Renal cortex interstitium (tissue), 11 donors: ENCODE data around the gene SPATA33. TPM values are rescaled to one million over a fixed set of nuclear protein-coding genes. Genes with fewer than 3 reads are reported as not detected.
"Not testable (repeated sequence)": the region's sequence is repeated elsewhere in the genome, so short reads cannot be mapped to it uniquely, and the experiment has no call there.

Experiments
- DNase-seq, 11 donors: peaks; one replicate each; pipeline ENCODE4 v3.0.0-alpha.2; 2013; ENCODE audit warnings: low read depth in 9 of 11, low spot score in 4 of 11; ENCODE audit errors: extremely low read depth in 1 of 11
- polyA plus RNA-seq, 3 donors: library from polyadenylated mRNA; unstranded; fragments of 120-200 nt; gene quantifications; one replicate each; pipeline ENCODE4 v1.2.1, GENCODE V29; 2013; ENCODE audit not compliant: insufficient read length in 3 of 3

Gene SPATA33
- polyA plus RNA-seq, 3 donors = 16.5 to 17.2 (median 16.6) TPM

DNA sequence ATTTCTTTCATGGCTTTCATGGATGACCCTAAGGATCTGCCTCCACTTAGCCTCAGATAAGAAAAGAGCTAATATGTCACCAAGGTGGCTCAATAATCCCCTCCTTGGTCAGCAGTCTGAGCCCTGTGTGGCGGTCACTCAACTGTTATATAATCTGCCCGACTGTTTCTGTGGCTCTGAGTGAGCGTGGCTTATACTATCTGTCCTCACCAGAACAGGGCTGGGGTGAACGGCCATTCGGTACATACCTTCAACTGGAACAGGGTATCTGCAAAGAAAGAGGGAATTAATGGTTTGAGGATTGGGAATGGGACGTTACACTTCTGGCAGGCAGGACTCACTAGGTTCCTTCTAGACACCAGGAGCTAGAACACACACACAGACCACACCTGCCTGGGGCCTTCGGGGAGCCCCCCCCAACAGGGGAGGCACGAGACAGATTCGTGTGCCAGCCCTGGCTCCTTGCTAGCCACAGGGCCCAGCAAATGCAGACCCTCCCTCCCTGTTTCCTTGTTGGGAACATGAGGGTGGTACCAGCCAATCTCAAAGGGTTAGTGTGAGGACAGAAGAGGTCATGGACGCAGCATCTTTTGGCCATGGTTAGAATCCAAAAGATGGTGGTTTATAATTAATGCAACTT, 3.9 kb upstream of the SPATA33 start:
- no peak for DNase-seq

GRCh38 chr16:89655062-89655643, 2.5 kb upstream of the SPATA33 start:
- no peak for DNase-seq

DNA sequence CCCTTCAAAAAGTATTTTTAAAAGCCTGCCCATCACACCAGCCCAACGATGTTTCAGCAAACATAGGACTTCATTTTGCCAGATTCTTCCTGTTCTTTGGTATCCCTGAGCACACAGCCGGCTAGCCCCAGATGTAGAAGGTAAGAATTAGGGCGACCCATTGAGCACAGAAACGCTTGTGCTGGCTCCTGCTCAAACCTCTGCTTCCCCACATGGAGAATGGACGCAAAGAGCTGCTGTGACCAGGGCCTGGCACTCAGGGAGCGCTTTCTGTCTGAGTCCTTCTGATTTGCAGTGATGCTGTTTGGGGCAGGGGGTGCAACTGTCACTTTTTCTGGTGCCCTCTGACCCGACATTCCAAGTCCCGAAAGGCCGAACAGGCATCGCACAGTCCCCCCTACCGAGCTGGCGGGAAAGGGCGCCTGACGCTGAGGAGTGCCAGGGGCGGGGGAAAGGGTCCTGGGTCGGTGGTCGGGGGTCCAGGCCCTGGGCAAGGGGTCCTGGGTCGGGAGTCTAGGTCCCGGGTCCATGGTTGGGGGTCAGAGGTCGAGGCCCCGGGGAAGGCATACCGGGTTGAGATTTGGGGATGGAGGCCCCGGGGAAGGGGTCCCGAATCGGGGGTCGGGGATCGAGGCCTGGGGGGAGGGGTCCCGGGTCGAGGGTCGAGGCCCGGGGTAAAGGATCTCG, 1.1 kb upstream of the SPATA33 start:
- DNase-seq = no peak

- DNase-seq = no peak
These were observed 714 bp downstream of the SPATA33 start for GRCh38 chr16:89658221-89658879.

- DNase-seq = no peak
These were observed 2.5 kb downstream of the SPATA33 start for GRCh38 chr16:89660146-89660545.

GRCh38 chr16:89661215-89661614, 3.6 kb downstream of the SPATA33 start:
- no peak for DNase-seq

DNA sequence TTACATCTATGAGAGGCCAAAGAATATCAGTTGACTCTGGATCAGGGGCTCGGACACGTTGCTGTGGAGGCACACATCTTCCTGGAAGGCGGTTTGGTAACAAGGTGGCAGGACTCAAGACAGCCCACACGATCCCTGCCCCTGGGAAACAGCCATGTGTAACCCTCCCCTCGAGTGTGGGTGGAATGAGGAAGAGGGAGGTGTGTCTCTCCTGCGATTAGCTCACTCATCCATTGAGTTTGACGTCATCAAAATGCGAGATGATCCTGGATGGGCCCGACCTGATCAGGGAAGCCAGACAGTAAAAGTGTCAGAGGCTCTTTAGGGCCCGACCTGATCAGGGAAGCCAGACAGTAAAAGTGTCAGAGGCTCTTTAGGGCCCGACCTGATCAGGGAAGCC, 6.6 kb downstream of the SPATA33 start:
- DNase-seq = not testable (repeated sequence)

DNA sequence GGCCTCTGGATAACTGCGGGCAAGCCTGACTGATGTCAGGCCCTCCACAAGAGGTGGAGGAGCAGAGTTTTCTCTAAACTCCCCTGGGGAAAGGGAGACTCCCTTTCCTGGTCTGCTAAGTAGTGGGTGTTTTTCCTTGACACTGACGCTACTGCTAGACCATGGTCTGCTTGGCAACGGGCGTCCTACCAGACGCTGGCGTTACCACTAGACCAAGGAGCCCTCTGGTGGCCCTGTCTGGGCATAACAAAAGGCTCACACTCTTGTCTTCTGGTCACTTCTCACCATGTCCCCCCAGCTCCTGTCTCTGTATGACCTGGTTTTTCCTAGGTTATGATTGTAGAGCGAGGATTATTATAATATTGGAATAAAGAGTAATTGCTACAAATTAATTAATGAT, 9.4 kb downstream of the SPATA33 start:
- not testable (repeated sequence) for DNase-seq

DNA sequence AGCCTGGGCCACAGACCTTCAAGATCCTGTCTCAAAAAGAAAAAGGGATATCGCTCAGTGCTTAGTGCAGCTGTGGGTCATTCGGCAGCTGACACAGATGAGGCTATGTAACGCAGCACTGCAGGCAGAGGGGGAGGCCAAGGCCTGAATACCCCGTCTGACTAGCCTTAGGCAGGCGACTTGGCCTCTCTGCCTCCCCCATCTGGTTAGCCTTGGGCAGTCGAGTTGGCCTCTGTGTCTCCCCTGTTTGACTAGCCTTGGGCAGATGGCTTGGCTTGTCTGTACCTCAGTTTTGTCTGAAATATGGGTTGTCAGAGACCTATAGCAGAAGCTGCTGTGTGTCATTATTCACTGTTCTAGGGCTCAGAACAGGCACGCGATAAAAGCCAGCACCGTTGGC, 10.0 kb downstream of the SPATA33 start:
- DNase-seq = no peak

GRCh38 chr16:89668790-89669158, 11.1 kb downstream of the SPATA33 start:
- no peak for DNase-seq

DNA sequence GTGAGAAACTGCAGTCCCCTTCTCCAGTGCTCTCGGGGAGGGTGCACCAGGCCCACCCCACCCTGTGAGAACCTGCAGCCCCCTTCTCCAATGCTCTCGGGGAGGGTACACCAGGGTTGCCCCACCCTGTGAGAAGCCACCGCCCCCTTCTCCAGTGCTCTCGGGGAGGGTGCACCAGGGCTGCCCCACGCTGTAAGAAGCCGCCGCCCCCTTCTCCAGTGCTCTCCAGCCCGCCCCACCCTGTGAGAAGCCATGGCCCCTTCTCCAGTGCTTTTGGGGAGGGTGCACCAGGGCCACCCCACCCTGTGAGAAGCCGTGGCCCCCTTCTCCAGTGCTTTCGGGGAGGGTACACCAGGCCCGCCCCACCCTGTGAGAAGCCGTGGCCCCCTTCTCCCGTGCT, 12.1 kb downstream of the SPATA33 start:
- no peak for DNase-seq

- no peak for DNase-seq
These were observed 13.1 kb downstream of the SPATA33 start for GRCh38 chr16:89670496-89671431.

DNA sequence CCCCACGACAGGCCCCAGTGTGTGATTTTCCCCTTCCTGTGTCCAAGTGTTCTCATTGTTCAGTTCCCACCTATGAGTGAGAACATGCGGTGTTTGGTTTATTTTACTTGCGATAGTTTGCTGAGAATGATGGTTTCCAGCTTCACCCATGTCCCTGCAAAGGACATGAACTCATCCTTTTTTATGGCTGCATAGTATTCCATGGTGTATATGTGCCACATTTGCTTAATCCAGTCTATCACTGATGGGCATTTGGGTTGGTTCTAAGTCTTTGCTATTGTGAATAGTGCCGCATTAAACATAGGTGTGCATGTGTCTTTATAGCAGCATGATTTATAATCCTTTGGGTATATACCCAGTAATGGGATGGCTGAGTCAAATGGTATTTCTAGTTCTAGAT, 13.9 kb downstream of the SPATA33 start:
- not testable (repeated sequence) for DNase-seq

DNA sequence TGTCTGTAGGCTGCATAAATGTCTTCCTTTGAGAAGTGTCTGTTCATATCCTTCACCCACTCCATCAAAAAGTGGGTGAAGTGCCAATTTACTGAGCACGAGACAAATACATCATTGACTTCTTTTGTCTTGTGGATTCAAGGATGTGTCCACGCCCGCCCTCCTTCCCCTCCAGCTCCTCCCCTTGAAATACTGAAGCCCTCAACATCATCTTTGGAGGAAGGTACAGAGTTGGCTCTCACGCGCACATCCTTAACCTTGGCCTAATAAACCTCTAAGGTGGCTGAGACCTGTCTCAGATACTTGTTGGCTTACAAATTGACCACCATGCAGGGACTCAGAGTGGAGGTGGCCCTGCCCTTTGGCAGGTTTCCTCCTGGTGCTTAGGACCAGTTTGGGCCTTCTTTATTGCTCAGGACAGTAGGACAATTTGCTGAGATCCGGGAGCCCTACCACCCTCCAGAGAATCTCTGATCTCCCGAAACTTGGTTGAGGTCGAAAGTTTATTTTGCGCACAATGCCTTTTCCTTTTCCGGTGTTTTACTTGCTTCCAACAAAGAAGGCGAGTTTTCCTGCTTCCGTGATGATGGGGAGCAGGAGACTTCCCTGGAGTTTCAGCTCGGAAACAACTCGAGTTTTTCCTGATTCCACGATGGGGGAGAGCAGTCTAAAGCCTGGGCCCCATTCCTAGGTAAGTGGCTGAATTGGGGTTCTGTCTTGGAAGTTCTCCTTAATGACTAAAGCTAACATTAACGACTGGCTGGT, 14.7 kb downstream of the SPATA33 start:
- no peak for DNase-seq

DNA sequence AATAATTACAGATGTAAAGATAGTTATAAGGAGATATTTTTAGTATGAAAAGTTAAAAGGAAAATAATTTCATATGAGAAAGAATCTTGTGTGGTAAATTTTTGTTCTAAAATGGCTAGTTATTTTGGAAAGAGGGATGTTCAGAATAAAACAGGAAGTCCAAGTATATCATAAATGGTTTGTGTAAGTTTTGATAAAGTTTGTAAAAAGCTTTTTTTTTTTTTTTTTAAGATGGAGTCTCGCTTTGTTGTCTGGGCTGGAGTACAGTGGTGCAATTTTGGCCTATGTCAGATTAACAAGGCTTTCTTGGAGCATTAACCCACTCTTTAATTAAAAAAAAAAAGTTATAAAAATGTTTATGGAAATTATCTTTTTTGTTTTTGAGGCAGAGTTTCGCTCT, 20.6 kb downstream of the SPATA33 start:
- no peak for DNase-seq

DNA sequence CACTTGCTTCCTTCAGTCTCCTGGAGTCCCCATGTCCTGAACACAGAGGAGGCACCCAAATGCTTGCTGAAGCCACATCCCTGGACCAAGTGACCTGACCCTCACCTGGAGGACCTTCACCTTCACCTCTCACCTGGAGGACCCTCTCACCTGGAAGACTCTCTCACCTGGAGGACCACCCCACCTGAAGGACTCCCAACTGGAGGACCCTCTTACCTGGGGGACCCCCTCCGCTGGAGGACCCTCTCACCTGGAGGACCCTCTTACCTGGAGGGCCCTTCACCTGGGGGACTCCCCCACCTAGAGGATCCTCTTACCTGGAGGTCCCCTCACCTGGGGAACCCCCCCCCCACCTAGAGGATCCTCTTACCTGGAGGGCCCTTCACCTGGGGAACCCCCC, 28.3 kb downstream of the SPATA33 start:
- no peak for DNase-seq

GRCh38 chr16:89686520-89687091, 29.0 kb downstream of the SPATA33 start, which contains the start of gene CDK10:
CDK10 (plus strand) TSS chr16:89686689; CDS start chr16:89686711, 22 bp downstream.
- peak; percentile 64 to 94 (median 86) for DNase-seq
